Hematopoietic multipotent progenitor cell treated with erythropoietin and hydrocortisone succinate and interleukin-3 and kit ligand, for 17 days (in vitro differentiated cells): ENCODE measurements around the gene SLC5A2.
"Not testable (repeated sequence)": the region's sequence is repeated elsewhere in the genome, so short reads cannot be mapped to it uniquely, and the experiment has no call there.

ENCODE experiments used
- DNase-seq: peaks from one replicate; pipeline ENCODE4 v3.0.0-alpha.2; 2015; ENCODE audit warnings: low spot score

SLC5A2 gene

DNA sequence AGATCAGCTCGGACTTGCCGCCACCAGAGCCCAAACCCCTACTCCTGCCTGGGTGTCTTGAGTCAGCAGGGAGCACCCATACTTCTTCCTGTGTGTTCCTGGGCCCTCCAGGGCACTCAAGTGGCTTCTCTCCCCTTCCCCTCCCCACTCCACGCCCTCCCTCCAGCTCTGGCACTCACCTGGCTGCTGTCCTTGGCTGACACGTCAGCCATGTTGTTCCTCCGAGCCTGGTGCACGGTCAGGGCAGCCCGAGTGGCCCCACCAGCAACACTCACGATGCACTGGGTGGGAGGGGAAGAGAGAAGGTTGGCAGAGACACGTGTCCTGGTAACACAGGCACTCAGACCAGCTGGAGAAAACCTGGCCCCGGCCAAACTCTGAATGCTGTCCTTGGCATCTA is 13.7 kb downstream of the SLC5A2 start:
- no peak for DNase-seq

DNA sequence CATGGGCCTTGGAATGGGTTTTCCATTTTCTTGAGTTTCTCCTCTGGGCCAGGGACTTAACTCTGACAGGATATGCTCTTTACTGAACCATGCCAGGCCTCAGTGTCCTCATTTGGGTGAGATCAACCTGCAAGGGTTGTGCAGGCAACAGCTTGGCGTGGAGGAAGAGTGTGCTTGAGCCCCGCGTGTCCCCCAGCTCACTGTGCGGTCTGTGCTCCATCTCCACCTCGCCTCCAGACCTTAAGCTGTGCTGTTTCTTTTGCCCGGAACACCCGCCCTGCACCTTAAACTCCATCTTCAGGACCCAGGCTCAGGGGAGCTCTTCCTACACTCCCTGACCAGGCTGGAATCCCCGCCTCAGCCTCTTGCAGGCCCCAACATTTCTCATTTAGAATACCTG is 15.6 kb downstream of the SLC5A2 start:
- DNase-seq = no peak

DNA sequence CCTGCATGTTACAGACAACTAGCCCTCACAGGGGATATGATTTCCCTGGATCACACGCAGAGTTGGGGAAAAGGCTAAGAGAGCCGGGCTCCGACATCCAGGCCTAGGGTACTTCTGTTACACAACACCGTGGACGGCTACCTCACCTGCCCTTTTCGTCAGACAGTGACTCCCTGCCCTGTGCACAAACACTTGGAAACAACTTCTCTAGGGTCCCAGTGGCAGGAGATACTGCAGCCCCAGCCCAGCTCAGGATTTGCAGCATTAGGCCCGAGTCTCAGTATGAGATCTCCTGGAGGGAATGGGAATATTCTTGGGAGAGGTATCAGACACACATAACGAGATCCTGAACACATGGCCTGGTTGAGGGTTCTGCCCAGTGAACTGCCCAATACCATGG is 17.0 kb downstream of the SLC5A2 start:
- DNase-seq = no peak

DNA sequence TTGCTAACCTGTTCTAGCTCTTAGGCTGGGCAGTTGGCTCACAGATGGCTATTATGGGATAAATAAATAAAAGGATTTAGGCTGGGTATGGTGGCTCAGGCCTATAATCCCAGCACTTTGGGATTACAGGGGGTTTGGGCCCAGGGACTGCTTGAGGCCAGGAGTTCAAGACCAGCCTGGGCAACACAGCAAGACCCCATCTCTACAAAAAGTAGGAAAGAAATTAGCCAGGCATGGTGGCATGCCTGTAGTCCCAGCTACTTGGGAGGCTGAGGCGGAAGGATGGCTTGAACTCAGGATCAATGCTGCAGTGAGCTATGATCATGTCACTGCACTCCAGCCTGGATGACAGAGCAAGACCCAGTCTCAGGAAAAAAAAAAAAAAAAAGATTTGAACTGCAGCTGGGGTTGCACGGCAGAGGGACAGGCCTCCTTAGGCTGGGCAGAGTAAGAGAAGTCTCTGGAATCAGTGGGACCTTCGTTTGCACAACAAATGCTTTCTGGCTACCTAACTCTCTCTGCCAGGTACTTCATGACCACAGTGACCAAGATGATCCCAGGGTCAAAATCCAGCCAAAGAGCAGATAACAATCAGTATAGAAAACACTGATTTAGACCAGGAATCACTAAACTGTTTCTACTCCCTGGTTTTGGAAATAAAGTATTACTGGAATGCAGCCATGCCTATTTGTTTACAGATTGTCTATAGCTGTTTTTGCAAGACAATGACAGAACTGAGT is 18.5 kb downstream of the SLC5A2 start:
- no peak for DNase-seq

DNA sequence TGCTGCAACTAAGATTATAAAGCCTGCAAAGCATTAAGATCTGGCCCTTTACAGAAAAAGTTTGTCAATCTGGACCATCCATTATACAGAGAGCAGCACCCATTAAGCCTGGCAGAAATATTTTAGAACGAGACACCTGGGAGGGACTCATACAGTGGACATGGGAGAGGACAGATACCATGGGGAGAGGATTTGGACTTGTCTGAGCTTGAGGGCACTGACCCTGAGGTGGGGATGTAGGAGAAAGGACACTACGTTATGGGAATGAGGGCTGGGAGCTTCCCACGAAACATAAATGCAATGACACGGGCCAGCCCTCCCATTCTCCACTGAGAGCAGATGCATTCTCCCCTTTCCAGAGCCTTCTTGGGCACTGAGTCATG is 19.0 kb downstream of the SLC5A2 start:
- no peak for DNase-seq

DNA sequence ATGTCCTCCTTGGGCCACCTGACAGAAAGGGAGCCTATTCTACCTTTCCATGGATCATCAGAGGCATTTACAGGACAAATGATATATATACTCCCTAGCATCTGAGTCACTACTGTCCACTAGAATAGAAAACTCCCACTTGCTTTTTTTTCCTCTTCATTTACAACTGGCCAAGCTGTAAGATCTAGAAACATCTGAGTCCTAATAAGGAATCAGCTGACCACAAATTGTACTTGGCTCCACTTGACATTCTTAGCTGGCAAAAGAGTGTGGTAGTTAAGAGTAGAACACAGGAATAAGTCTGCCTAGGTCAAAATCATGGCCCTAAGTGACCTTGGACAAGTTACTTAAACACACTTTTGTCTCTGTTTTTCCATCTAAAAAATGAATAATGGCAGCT is 20.1 kb downstream of the SLC5A2 start:
- no peak for DNase-seq

DNA sequence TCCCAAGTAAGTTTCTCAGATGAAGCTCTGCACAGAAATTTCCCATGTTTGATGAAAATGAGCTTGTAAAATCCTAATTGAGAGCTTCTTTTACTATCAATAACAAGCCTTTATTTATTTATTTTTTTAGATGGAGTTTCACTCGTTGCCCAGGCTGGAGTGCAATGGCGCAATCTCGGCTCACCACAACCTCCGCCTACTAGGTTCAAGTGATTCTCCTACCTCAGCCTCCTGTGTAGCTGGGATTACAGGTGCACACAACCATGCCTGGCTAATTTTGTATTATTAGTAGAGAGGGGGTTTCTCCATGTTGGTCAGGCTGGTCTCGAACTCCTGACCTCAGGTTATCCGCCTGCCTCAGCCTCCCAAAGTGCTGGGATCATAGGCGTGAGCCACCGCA is 20.6 kb downstream of the SLC5A2 start:
- DNase-seq = not testable (repeated sequence)

DNA sequence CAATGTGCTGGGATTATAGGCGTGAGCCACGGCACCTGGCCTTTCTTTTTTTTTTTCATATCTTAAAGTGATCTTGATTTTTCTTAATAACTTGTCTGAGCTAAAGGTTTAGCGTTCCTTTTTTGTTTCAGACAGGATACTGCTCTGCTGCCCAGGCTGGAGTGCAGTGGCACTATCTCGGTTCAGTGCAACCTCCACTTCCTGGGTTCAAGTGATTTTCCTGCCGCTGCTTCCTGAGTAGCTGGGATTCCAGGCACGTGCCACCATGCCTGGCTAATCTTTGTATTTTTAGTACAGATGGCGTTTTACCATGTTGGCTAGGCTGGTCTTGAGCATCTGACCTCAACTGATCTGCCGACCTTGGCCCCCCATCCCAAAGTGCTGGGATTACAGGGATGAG is 21.2 kb downstream of the SLC5A2 start:
- no peak for DNase-seq

DNA sequence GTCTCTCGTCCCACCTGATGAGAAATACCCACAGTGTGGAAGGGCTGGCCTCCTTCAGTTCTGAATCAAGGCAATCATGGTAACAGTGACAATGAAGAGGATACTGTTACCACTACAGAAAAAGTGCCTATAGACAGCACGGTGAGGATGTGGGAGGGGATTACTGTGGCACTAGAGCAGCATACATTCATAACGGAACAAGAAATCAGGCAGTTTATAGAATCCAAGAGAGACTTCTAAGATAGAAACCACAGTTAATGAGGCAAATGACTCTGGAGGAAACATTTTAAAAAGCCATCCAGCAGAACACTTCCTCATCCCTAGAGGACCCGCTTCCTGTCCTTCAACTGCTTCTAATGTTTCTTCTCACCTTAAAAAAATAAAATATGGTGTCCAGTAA is 22.6 kb downstream of the SLC5A2 start:
- no peak for DNase-seq

DNA sequence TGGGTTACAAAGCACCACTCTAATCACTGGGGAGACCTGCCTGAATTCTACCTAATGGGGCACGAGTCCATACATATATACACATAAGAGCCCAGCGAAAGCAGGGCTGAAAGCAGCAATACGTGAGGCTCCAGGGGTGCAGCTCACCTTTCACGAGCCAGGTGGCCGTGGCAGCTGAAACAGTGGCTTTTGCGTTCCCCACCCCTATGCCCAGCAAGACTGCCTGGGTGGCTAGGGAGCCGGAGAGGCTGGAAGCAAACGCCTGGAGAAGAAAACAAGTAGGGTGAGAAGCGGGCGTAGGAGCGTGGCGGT is 24.6 kb downstream of the SLC5A2 start:
- DNase-seq = peak; percentile 36

DNA sequence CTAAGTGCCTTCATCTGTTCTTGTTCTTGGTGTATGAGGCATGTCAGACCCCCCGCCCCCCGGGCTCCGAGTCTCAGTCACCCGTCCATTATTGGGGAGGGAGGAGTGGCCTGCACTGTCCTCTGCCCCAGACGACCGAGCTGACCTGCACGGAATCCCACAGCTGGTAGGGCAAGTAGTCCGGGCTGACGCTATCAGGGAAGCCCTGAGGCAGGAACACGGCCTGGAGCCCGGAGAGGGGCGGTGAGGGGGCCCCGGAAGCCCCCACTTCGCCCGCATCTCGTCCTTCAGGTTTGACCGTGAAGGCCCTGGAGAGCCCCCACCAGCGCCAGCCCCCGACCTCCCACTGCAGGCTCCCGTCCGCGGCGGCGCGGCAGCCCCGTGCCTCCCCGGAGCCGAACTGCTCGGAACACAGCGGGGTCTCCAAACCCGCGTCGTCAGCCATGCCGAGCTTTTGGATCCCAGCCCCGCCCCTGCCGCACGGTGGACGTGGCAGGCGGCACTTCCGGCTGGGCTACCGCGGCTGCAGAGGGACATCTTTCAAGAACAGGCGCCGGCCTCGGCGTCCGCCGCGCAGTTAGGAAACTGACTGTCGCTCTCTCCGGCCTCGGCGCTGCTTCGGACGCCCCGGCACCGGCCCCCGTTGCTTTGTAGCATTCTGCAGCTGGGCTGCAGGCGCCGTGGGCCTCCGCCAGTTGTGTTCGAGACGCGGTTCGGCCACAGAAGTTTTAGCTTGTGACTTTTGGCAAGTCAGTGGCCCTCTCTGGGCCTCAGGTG is 25.2 kb downstream of the SLC5A2 start, which contains the start of gene RUSF1:
Gene RUSF1 (minus strand): TSS at position 463 of the 777 bp plus-strand sequence. CDS start 18 bp downstream, at position 445.
- DNase-seq = peak; percentile 85

DNA sequence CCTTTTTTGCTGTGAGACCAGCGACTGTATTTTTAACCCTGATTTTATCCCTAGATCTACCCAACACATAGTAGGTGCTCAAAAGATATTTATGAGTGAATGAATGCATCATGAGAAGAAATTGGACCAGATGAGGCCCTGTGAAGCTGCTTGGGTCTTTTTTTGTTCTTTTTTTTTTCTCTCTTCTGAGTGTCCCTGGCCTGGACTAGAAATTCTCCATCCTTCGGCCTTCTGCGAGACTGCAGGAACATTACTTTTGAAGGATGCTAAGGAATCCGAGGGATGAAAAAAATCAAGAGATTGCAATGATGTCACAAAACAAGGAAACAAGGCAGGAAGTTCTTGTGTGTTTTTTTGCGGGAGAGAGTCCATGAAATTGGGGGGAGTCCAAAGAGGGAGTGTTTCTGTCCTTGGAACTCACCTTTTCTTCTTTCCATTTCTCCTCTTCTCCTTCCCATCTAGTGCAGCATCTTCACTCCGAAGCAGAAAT is 25.8 kb downstream of the SLC5A2 start:
- no peak for DNase-seq

DNA sequence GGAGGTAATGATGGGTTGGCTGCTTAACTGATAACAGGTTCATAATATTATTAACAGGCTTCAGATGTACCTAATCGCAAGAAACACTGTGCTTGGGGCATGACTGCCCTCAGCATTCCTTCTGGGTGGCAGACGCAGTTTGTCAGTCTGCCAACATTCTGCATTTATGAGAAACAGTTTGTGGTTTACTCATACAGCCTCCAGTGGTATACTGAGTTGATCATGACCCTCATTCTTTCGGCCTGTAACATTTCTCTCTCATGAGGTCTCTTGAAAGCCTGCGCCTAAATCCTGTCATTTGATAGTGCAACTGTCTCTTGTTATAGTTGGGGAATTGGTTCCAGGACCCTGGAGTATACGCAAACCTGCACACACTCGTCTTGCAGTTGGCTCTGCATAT is 30.2 kb downstream of the SLC5A2 start:
- DNase-seq = no peak

DNA sequence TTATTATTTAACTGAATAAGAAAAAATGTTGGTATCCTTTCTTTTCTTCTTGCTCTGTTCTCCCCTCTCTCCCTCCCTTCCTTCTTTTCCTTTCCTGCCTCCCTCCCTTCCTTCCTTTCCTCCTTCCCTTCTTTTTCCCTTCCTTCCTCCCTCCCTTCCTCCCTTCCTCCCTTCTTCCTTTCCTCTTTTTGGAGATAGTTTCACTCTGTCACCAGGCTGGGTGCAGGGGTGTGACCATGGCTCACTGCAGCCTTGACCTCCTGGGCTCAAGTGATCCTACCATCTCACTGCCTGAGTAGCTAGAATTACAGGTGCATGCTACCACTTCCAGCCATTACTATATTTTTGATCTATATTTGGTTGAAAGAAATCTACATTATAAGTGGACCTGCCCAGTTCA is 31.0 kb downstream of the SLC5A2 start:
- DNase-seq = no peak

DNA sequence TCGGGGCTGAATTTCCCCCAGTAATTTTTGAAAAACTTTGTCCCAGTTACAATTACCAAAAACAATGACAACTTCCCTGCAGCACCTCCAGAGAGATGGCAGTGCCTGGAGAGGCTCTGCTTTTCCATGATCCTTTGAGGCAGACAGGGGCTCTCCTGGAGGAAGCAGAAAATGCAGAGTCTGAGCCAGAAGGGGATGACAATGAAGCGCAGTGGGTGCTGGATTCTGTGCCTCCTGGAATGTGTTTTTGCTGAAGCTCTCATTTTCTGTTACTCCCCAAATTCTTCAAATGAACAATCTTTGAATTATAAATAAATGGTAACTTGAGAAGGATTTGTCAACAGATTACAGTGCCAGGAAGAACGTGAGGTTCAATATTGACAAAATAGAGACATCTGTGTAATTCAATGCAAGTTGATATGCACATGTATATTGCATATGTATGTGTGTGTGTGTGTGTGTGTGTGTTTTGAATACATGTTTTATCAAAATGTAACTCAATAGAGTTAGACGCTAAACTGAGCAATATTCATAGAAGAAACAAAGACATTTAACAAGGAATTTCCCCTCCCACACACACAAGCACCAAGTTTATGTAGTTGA is 35.0 kb downstream of the SLC5A2 start:
- DNase-seq = no peak

DNA sequence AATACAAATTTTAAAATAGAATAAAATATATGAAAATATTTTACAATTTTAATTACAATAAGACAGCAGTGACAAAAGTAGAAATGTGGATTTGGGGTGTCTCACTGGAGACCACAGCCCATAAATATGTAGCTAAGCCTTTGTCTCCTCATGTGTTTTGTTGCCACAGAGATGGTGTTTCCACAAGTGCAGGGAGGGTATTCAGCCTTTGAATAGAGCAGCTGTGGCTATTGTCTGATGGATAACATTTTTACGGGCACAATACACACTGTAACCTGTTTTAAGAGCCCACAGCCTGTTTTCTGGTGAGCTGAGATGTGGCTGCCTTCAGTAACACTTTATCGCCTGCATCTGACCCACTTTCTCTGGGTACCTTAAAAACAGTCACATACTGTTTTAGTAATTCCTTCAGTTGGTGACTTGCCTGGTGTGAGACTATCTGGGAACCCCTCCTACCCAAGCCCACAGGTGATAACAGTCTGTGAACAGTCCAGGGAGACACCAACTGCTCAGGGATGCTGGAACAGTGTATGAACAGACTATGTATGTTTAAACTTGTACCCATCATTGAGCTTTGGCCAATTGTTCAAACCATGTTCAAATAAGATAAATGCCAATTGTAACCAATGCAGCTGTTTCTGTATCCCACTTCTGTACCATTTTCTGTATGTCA is 37.0 kb downstream of the SLC5A2 start:
- peak; percentile 34 for DNase-seq

DNA sequence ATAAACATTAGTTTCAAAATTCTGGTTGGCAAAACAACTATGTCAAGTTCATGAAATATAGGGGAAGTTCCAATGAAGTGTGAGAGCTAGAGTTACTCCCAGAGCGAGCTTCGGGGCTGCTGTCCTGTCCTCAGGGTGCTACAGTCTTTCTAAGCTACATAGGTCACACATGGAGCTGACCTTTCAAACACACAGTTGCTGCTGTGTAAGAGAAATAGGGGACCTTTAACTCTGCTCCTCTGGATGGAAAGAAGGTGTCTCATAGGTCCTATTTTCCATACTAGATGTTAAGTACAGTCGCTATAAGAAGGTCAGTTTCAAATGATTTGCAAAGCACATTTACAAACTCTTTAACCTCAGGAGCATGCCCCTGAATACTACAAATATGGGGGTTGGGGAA is 38.4 kb downstream of the SLC5A2 start:
- peak; percentile 32 for DNase-seq

DNA sequence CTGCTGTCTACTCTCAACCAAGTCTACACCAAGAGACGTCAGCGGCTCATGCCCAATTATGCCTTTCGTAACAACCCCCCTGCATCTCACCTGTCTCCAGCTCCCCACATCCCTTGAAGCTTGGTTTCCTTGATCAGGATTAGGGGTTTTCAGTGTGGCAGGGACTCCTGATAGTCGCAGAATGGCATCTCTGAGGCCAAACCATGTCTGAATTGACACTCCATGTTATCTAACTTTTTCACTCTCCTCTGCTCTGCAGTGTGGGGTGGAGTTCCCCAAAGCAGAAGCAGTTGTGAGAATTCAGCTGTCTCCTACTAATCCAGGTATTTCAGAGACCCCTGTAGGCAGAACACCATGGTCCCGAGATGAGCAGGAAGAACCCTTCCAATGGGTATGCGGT is 39.1 kb downstream of the SLC5A2 start:
- DNase-seq = peak; percentile 70

DNA sequence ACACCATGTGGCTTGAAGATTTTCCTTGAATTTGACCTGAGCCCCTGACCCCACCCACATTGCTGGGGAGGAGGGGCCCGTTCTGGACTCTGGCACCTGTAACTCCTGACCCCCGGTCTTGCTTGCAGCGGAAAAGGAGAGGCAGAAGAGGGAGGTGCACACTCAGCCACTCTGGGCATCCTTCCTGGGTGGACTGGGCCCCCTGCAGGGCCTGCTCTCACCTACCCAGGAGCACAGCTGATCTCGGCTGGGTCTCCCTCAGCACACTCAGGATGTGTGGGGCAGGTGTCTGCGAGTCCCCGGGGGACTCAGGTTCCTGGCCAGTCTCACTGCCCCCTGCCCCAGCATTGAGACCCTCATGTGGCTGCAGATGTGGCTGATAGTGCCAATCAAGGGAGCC is 40.8 kb downstream of the SLC5A2 start:
- not testable (repeated sequence) for DNase-seq

DNA sequence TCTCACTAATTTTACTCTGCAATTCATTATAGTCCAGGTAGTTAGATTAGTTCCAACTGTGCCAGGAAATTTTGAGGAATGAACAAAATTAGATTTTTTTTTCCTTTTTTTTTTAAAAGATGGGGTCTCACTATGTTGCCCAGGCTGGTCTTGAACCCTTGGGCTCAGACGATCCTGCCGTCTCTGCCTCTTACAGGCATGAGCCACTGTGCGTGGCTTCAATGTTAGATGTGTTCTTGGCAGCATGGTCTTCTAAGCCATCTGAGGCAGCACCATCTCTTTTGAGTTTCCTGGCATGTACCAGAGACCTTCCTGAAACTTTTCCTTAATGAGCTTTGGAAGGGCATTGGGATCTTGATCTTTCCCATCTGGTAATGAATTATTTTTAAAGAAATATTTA is 42.2 kb downstream of the SLC5A2 start:
- no peak for DNase-seq

DNA sequence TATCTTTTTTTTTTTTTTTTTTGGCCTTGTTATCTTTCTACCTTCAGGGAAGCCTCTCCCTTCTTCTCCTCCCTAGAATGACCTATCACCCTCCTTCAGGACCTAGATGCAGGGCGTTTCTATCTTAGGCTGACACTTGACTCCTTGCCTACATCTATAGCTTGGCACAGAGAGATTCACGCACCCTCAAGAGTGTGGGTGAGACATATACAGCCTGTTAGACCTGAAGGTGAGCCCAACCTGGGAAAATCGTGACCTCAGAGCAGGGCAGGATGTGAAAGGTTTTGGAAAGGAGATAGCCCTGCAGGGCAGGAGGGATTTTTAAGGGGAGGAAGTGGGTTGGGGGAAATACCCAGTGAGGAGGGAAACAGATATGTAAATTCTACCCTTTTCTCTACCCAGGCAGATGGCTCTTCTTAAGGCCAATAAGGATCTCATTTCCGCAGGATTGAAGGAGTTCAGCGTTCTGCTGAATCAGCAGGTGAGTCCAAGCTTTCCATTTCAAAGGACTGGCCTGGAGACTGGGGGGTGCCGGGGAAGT is 44.9 kb downstream of the SLC5A2 start, which contains the start of gene AHSP:
Gene AHSP (plus strand): TSS at position 167 of the 541 bp plus-strand sequence. CDS start 240 bp downstream, at position 407.
- peak; percentile 90 for DNase-seq

DNA sequence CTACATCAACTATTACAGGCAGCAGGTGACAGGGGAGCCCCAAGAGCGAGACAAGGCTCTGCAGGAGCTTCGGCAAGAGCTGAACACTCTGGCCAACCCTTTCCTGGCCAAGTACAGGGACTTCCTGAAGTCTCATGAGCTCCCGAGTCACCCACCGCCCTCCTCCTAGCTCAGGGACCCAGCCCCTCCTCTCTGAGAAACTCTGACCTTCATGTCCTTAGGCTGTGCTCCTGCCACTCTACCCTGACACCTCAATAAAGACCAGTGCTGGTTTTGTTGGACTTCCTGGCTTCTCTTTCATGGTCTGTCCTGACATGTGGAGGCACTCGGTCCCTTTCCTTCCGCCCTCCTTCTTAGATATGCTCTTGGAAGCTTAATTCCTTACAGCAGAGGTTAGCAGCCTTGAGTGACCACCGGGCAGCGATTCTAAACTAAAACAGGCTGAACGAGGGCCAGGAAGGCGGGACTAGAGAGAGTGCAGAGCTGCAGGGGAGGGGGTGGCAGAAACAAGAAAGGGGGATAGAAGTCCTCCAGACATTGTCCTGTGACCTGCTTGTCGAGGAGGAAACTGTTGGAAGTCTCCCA is 45.7 kb downstream of the SLC5A2 start:
- peak; percentile 56 for DNase-seq
